Superior temporal gyrus (tissue), 1 donor: ENCODE results near the gene ZNF367.
A peak's percentile ranks its signal among the peaks of the same experiment; 100 is the strongest.
"Not testable (repeated sequence)": the region's sequence is repeated elsewhere in the genome, so short reads cannot be mapped to it uniquely, and the experiment has no call there.

Source experiments
- DNase-seq: peaks from one replicate; pipeline ENCODE4 v3.0.0-alpha.2; 2016; ENCODE audit errors: extremely low spot score

Gene ZNF367

GRCh38 chr9:96399325-96399633, 18.9 kb downstream of the ZNF367 start:
- DNase-seq: no peak

- DNase-seq: no peak
These were observed 19.4 kb downstream of the ZNF367 start for GRCh38 chr9:96398582-96399324.

DNA sequence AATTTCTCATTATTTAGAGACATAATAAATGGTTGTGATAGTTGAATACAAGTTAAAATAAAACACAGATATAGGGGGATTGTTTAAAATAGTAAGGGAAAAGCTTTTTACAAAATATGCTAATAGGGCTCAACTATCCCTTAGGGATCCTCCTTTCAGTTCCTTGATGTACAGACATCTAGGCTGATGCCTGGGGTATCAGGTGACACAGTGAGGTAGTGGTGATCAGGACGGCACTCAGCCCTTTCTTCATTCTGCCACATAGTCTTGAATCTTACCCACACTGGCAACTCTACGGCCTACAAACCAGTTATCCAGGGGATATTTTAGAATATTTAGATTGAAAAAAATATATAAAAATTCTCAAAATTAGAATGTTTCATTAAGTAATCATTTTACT, 22.2 kb downstream of the ZNF367 start:
- DNase-seq: no peak

DNA sequence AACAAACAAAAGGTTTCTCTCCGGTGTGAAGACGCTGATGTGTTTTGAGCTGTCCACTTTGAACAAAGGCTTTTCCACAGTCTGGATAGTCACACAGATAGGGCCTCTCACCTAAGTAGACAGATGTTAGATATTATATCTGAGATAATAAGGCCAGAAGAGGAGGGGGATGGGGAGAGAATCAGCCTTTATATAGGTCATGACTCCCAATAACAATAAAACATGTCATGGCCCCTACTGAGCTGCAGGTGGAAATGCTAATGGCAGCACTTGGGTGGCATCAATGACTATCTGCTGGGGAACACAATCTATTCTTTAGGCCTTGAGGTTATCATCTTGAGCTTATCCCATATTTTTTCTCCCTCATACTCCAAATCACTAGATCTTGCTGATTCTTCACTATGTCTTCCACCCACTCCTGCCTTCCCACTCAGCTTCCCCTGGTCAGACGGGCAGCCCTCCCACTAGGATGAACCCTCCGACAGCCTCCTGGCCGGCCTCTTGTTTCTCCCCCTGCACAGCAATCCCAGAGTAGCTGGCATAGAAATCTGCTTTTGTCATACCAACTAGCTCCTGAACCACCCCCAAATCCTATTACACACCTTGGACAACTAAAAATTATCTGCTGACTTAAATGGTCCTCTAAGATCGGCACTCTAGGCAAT, 23.2 kb downstream of the ZNF367 start:
- no peak for DNase-seq

DNA sequence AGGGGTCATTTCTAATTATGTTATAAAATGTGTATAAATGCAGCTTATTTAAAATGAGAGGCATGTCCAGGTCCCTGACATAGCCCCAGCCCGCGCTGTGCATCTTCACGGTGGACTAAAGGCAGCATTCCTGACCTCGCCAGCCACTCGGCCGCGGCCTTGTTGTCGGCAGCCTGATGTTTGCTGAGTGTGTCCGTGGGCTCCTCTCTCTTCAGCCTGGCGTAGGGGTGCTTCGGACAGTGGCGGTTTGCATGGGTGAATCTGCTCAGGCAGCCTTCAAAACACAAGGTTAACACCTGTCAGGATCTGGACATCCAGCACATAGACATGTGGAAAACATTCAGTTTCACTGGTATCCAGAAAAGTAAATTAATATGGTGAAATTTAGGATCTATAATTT, 25.9 kb downstream of the ZNF367 start:
- DNase-seq: no peak

DNA sequence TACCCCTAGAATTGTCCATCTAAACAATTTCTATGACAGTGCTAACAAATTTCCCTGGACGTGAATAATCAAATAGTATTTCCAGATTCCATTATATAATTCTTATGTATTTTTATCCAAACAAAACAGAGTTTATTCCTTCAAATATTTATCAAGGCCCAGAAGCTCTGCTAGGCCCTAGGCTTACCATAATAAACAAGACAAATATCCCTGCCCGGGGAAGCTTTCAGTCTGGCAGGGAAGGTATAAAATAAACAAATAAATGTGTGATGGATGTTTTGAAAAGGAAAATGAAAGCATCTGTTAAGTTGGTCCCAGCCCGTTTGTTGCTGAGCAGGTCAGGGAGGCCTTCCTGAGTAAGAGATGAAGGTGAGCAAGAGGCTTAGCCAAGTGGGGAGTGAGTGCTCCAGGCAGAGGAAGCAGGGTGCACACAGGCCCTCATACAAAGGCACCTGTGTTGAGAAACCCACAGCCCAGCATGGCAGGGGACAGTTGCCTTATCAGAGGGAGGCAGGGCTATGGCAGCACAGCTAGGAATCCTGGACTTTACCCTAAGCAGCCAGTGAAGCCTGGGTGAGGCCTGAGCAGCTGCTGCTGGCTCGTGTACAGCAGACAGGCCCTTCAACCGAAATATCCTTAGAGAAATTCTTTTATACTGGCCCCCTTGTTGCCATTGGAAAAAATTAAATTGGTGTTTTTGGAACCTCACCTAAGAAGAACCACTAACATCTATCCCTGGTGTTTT, 27.0 kb downstream of the ZNF367 start:
- no peak for DNase-seq

DNA sequence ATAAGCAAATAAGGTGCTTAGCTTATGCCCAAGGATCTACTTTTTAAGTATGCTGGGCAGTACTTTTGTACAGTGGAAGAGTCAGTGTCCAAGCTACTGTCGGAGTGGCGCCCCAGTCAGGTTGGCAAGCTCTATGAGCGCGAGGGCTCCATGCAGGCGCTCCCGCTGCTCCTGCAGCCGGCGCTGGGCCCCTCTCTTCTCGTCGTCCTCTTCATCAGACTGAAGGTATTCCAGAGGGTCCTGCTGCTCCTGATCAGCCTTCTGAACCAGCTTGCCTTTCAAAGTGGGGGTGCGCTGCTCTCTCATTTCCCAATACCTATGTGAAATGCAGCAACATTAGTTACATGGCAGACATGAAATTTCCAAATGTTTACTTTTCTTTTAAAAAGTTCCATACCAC, 30.0 kb downstream of the ZNF367 start:
- no peak for DNase-seq

DNA sequence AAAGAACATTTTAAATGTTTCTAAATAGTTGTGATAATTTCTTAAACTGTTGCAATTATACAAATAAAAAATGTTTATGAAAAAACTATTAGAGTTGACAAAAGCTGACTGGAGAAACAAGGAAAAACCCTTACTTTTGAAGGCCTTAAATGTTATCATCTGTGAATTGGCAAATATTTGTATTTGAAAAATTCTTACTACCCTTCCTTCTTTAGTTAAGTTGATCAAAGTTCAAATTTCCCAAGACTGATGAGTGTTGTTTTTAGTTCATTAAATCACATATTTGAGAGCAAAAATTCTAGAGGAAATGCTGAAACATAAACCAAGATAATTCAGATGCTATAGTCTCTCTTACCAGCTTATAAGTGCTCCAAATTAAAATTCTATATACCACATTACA, 32.0 kb downstream of the ZNF367 start:
- no peak for DNase-seq

DNA sequence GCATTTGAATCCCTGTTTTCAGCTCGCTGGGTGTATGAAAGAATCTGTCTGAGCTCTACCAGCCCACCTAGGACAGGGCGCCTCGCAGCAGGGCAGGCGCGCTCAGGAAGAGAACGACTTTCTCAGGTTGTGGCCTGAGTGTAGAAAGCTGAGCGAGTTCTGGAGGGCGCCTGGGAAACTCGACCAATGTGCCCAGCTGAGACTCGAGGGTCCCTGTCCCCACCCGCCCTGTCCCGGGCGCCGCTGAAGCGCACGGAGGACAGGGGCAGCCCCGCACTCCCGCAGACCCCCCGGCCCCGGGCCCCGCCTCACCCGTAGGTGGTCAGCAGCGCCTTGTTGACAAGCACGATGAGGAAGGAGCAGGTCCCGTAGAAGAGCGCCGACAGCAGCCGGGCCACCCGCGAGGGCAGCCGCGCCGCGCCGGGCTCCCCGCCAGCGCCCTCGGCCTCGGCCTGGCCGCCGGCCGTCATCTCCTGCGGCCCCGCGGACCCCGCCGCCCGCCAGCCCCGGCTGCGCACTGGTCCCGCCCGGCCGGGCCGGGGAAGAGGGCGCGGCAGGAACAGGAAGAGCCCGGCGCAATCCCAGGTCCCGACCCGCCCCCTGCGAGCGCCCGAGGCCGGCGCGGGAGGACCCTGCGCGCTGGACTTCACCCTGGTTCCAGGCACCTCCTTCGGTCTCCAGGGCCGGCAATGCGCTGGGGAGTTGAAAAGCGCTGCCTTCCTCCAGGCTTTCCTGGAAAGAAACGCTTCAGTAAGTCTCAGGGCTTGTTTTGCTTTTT, 34.8 kb downstream of the ZNF367 start, which contains the start of gene SLC35D2:
Gene SLC35D2, minus strand, starts transcription at position 547 of the 778 bp plus-strand sequence. Its CDS starts 77 bp downstream, at position 470.
- peak; percentile 53 for DNase-seq

DNA sequence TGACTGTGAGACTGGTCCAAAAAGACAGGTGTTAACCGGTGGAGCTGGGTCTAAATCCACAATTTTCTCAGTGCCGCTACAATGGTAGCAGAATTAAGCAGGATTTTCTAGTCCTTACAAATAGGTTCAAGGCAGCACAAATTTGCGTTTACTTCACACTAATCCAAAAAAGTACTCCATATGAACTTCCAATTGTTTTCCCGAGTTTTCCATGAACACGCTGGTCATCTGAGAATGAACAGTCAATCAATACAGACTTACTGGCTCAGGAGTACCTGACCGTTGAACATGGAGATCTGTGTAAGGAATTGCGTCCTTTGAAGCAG, 35.4 kb downstream of the ZNF367 start:
- peak; percentile 58 for DNase-seq

DNA sequence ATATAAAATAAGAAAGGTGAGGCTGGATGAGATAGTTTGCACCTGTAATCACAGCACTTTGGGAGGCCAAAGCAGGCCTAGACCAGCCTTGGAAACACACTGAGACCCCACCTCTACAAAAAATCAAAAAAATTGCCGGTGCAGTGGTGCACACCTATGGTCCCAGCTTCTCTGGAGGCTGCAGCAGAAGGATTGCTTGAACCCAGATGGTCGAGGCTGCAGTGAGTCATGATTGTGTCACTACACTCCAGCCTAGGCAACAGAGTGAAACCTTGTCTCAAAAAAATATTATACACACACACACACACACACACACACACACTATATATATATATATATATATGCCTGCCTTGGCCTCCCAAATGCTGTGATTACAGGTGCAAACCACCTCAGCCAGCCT, 36.0 kb downstream of the ZNF367 start:
- no peak for DNase-seq

GRCh38 chr9:96381696-96382095, 36.5 kb downstream of the ZNF367 start:
- DNase-seq: no peak

- no peak for DNase-seq
These were observed 37.0 kb downstream of the ZNF367 start for GRCh38 chr9:96381125-96381524.

DNA sequence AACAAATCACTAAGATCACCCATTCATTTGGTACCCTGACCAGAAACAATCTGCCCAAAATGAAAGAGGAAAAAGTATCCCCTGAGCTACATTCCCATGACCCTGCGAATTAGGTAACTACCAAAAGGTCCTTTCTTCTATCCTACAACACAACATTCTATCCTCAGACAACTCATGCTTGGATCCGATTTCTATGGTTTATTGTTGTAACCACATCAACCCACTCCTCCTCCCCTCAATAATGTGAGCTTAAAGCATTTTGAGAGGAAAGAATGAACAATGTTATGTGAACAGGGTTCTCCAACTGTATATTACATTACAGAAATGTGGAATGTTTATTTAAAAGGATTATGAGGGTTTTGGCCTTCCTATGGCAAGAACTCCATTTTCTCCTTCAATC, 38.7 kb downstream of the ZNF367 start:
- peak; percentile 63 for DNase-seq

GRCh38 chr9:96378187-96378586, 40.0 kb downstream of the ZNF367 start:
- DNase-seq: no peak

DNA sequence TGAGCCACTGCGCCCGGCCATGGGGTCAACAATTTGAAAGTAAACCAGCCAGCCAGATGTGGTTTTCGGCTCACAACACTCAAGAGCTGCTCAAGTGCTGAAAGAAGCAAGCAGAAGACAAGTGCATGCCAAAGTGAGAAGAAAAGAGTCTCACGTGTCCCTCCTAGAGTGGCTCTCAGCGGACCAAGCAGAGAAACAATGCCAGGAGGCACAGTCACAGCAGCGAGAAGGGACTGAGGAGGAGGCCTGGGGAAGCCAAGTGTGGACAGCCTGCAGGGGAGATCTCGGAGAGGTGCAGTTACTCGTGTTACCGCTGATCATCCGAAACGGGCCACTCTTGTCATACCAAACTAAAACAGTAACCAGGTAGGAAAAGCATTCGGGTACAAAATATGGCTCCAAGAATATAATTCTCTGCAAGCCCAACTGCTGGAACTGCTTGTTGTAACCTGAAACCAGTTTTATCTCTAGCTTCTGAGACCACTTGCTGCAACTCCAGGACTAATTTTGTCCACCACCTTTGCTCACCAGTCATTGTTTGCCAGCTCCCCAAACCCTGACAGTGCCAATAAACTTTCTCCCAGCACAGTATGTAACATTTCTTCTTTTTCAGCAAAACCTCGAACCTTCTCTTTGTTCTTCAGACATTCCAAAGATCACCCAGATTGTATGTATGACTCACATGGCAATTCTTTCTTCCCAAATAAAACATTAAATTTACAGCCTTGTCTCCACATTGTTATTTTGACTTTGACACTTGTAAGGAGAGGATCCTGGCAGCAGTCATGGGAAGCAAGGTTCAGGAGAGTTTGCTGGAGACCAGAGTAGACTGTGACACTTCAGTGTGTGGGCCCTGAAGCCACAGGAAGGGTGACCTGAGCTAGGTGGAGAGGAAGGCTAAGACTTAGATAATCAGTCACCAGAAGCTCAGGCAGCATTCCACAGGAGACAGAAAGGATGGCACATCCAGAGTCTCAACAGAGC, 41.0 kb downstream of the ZNF367 start:
- no peak for DNase-seq

- not testable (repeated sequence) for DNase-seq
These were observed 42.7 kb downstream of the ZNF367 start for GRCh38 chr9:96375507-96375906.

DNA sequence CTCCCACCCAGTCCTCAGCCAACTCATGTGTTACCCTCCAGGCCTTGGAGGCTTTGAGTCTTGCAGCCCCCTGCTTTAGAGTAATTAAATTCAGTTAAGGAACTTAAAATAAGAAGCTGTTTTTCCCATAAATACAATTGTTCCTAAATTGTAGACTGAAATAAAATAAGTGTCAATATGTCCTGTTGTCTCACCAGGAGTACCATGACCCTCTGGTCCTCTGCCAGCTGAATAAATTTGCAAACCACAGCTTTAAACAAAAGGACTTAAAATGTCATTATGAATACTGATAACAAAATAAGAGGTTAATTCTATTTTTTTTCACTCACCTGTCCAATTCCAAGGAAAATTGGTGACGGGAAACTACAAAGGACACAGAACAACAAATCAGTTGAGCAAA, 50.2 kb downstream of the ZNF367 start:
- DNase-seq: no peak

GRCh38 chr9:96363175-96363967, 54.8 kb downstream of the ZNF367 start:
- no peak for DNase-seq

DNA sequence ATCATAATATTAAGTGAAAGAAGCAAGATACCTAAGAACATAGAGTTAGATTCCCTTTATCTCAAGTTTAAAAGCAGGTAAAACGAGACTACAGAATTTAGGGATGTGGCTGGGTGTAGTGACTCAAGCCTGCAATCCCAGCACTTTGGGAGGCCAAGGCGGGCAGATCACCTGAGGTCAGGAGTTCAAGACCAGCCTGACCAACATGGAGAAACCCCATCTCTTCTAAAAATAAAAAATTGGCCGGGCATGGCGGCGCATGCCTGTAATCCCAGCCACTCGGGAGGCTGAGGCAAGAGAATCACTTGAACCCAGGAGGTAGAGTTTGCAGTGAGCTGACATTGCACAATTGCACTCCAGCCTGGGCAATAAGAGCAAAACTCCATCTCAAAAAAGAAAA, 56.1 kb downstream of the ZNF367 start:
- DNase-seq: not testable (repeated sequence)
